Measurements from ENCODE around the gene TM4SF18. TPM values are rescaled to one million over a fixed set of nuclear protein-coding genes. Genes with fewer than 3 reads are reported as not detected.
A peak's percentile ranks its signal among the peaks of the same experiment; 100 is the strongest.

TM4SF18 gene
- total RNA-seq, 1 experiment from 2014 or later = 0.34 TPM

- Histone ChIP-seq H3K27me3 (ENCODE audit: insufficient read depth, low read length) (no peaks in the 10 kb centered on the region), H4K20me1 (ENCODE audit: insufficient read depth) (no peaks in the 10 kb centered on the region), H3K4me1 (ENCODE audit: control insufficient read depth in 1 of 2, insufficient read depth in 2 of 2, low read length in 2 of 2) (peaks cover 15 to 57% of the 10 kb centered on the region in 2 experiments), H3K9me2 (ENCODE audit: insufficient read depth) (no peaks in the 10 kb centered on the region), H3K27ac (ENCODE audit: low read depth, low read length) (no peak overlapping the region), H2AFZ (ENCODE audit: low read depth, low read length, poor library complexity, severe bottlenecking) (peak overlapping the region; percentile 37), H3K36me3 (ENCODE audit: control insufficient read depth in 1 of 2, insufficient read depth in 2 of 2, low read length in 2 of 2) (no peaks in the 10 kb centered on the region), H3K4me3 (replicated peaks in 1 of 2; ENCODE audit: low read depth in 1 of 2, low read length in 2 of 2) (no peak overlapping the region), H3K9ac (ENCODE audit: low read length) (no peak overlapping the region), H3K9me3 (ENCODE audit: control insufficient read depth in 1 of 2, insufficient read depth in 1 of 2, low read depth in 1 of 2, low read length in 2 of 2) (no peaks in the 10 kb centered on the region), H3K4me2 (ENCODE audit: low read length) (peak overlapping the region; percentile 2; the same call in 1 of the 2 replicates), H3K79me2 (ENCODE audit: insufficient read depth, low read length) (no peaks in the 10 kb centered on the region)
- intact Hi-C loops (cut with micrococcal nuclease) = no loop called here
- TF ChIP-seq CTCF (IDR thresholded peaks at IDR 0.05 in 2 of 3, conservative IDR thresholded peaks at IDR 0.05 in 1 of 3; ENCODE audit: borderline replicate concordance in 1 of 3, insufficient read depth in 1 of 3, low read depth in 2 of 3, low read length in 2 of 3) (peak in 2 of 3 experiments; percentile 13 to 19; a peak in 2 of 6 replicates), CBX3 (IDR thresholded peaks at IDR 0.05; ENCODE audit: low read depth) (no peak)
- ChIA-PET CTCF (no interaction called here), RAD21 (ENCODE audit: low non-redundant PET in 1 of 2, low total read pairs in 2 of 2, uncharacterized antibody in 2 of 2, unreplicated experiment in 2 of 2) (no interaction called here), POLR2A (no interaction called here)
- DNase-seq (ENCODE audit: low read depth, low spot score) = no peak
- BruUV-seq (replicated peaks) = no TSS peak
- ATAC-seq = peak; percentile 51
Measured at GRCh38 chr3:149368201-149368673, 34.8 kb upstream of the TM4SF18 start.

- peak overlapping the region; percentile 53 for H3K4me2 ChIP-seq (ENCODE audit: low read length)
- no peaks in the 10 kb centered on the region for H3K27me3 ChIP-seq (ENCODE audit: insufficient read depth, low read length)
- no peaks in the 10 kb centered on the region for H4K20me1 ChIP-seq (ENCODE audit: insufficient read depth)
- ATAC-seq (peak; percentile 96), DNase-seq (ENCODE audit: low read depth, low spot score) (peak; percentile 95)
- RAD21 ChIA-PET (ENCODE audit: low non-redundant PET in 1 of 2, low total read pairs in 2 of 2, uncharacterized antibody in 2 of 2, unreplicated experiment in 2 of 2) = no interaction called here
- H3K4me1 ChIP-seq (ENCODE audit: control insufficient read depth in 1 of 2, insufficient read depth in 2 of 2, low read length in 2 of 2) = peaks cover 15 to 57% of the 10 kb centered on the region in 2 experiments
- no peaks in the 10 kb centered on the region for H3K9me3 ChIP-seq (ENCODE audit: control insufficient read depth in 1 of 2, insufficient read depth in 1 of 2, low read depth in 1 of 2, low read length in 2 of 2)
- CTCF ChIA-PET = no interaction called here
- H3K27ac ChIP-seq (ENCODE audit: low read depth, low read length) = peak overlapping the region; percentile 53; the same call in 1 of the 2 replicates
- peak overlapping the region; percentile 87 for H2AFZ ChIP-seq (ENCODE audit: low read depth, low read length, poor library complexity, severe bottlenecking)
- intact Hi-C loops (cut with micrococcal nuclease) = no loop called here
- POLR2A ChIA-PET = no interaction called here
- no peaks in the 10 kb centered on the region for H3K36me3 ChIP-seq (ENCODE audit: control insufficient read depth in 1 of 2, insufficient read depth in 2 of 2, low read length in 2 of 2)
- no peaks in the 10 kb centered on the region for H3K79me2 ChIP-seq (ENCODE audit: insufficient read depth, low read length)
- no peaks in the 10 kb centered on the region for H3K9me2 ChIP-seq (ENCODE audit: insufficient read depth)
- H3K9ac ChIP-seq (ENCODE audit: low read length) = peak overlapping the region; percentile 46
- BruUV-seq (replicated peaks) = no TSS peak
- H3K4me3 ChIP-seq (replicated peaks in 1 of 2; ENCODE audit: low read depth in 1 of 2, low read length in 2 of 2) = peak overlapping the region in 1 of 2 experiments; percentile 5; a peak in 1 of 4 replicates
- TF ChIP-seq RAD21 (IDR thresholded peaks at IDR 0.05; ENCODE audit: low read depth) (peak; percentile 36), ELF1 (IDR thresholded peaks at IDR 0.05; ENCODE audit: borderline replicate concordance, low read depth) (no peak; the same call in 1 of the 2 replicates), YY1 (IDR thresholded peaks at IDR 0.05; ENCODE audit: extremely low read depth, insufficient replicate concordance, low read depth, low read length) (peak; percentile 11), REST (IDR thresholded peaks at IDR 0.05; ENCODE audit: low read depth) (no peak), EZH2phosphoT487 (IDR thresholded peaks at IDR 0.05; ENCODE audit: borderline replicate concordance) (no peak), EZH2 (IDR thresholded peaks at IDR 0.05) (no peak), CEBPB (IDR thresholded peaks at IDR 0.05; ENCODE audit: low read depth) (peak; percentile 82), SIN3A (IDR thresholded peaks at IDR 0.05; ENCODE audit: low read depth) (peak; percentile 90), EGR1 (IDR thresholded peaks at IDR 0.05; ENCODE audit: low read depth) (peak; percentile 82), POLR2AphosphoS5 (IDR thresholded peaks at IDR 0.05; ENCODE audit: low read depth, low read length) (peak; percentile 55), CBX3 (IDR thresholded peaks at IDR 0.05; ENCODE audit: low read depth) (peak; percentile 91; the same call in 1 of the 2 replicates), FOSL1 (IDR thresholded peaks at IDR 0.05; ENCODE audit: low read depth) (peak; percentile 97), POLR2A (IDR thresholded peaks at IDR 0.05; ENCODE audit: borderline replicate concordance, extremely low read depth, insufficient read depth, insufficient read length) (no peak)
Measured at GRCh38 chr3:149366941-149367840, 33.8 kb upstream of the TM4SF18 start.

All from HCT116 (cell line).